CD14-positive monocyte (primary cell): Measurements from ENCODE around the gene PLA2G6. TPM values are rescaled to one million over a fixed set of nuclear protein-coding genes. Genes with fewer than 3 reads are reported as not detected.

ENCODE experiments used
- DNase-seq, 3 donors: peaks; one replicate each; pipeline ENCODE4 v3.0.0-alpha.2; 2011 to 2022
- H2AFZ ChIP-seq: 2 replicates; pipeline ENCODE4 v1.6.0; 2012; ENCODE audit warnings: mild to moderate bottlenecking, low read depth, low read length, inconsistent platforms; ENCODE audit not compliant: insufficient read depth, poor library complexity, severe bottlenecking
- H3K27ac ChIP-seq, 2 donors: 1 replicate in 1 of 2; 2 replicates in 1 of 2; pipeline ENCODE4 v1.5.1; 2012 to 2013; ENCODE audit warnings: low read length in 2 of 2, control low read depth in 1 of 2, inconsistent platforms in 1 of 2, low read depth in 1 of 2, mild to moderate bottlenecking in 1 of 2
- H3K27me3 ChIP-seq, 2 donors: one replicate each; pipeline versions ENCODE4 v1.6.0 to v1.6.1; 2011 to 2013; ENCODE audit warnings: low read length in 2 of 2; ENCODE audit not compliant: control insufficient read depth in 2 of 2, insufficient read depth in 2 of 2
- H3K36me3 ChIP-seq, 2 donors: replicated peaks in 1 of 2; 1 replicate in 1 of 2; 2 replicates in 1 of 2; pipeline versions ENCODE4 v1.5.1 to v1.6.1; 2012 to 2013; ENCODE audit warnings: low read length in 2 of 2, control low read depth in 1 of 2, inconsistent platforms in 1 of 2, mild to moderate bottlenecking in 1 of 2; ENCODE audit not compliant: insufficient read depth in 2 of 2, control insufficient read depth in 1 of 2
- H3K4me1 ChIP-seq, 2 donors: 1 replicate in 1 of 2; 2 replicates in 1 of 2; pipeline versions ENCODE4 v1.5.1 to v1.6.1; 2012 to 2013; ENCODE audit warnings: low read length in 2 of 2, control low read depth in 1 of 2, inconsistent platforms in 1 of 2, mild to moderate bottlenecking in 1 of 2, moderate library complexity in 1 of 2; ENCODE audit not compliant: insufficient read depth in 2 of 2, control insufficient read depth in 1 of 2
- H3K4me2 ChIP-seq: replicated peaks from 2 replicates; pipeline ENCODE3; 2012; ENCODE audit warnings: low read length, moderate library complexity, mild to moderate bottlenecking; ENCODE audit not compliant: poor library complexity, severe bottlenecking; ENCODE audit errors: extremely low read depth
- H3K4me3 ChIP-seq, 3 experiments: fragments of 200-600 bp in 1 of 3; sonication (generic) in 1 of 3; replicated peaks in 1 of 3; 1 replicate in 2 of 3; 2 replicates in 1 of 3; pipeline ENCODE4 v1.5.1; 2011 to 2013; ENCODE audit warnings: low read length in 3 of 3, mild to moderate bottlenecking in 3 of 3, control low read depth in 2 of 3, low read depth in 2 of 3, inconsistent platforms in 1 of 3, moderate library complexity in 1 of 3
- H3K79me2 ChIP-seq: 2 replicates; pipeline ENCODE4 v1.6.0; 2012; ENCODE audit warnings: mild to moderate bottlenecking, control low read depth, inconsistent platforms, low read length, moderate library complexity; ENCODE audit not compliant: insufficient read depth
- H3K9ac ChIP-seq: 2 replicates; pipeline ENCODE4 v1.6.0; 2017; ENCODE audit warnings: low read length, mild to moderate bottlenecking; ENCODE audit not compliant: insufficient read depth, poor library complexity, severe bottlenecking
- H3K9me3 ChIP-seq, 2 donors: replicated peaks in 1 of 2; 1 replicate in 1 of 2; 2 replicates in 1 of 2; pipeline versions ENCODE4 v1.5.1 to v1.6.1; 2012 to 2013; ENCODE audit warnings: low read length in 2 of 2, control low read depth in 1 of 2; ENCODE audit not compliant: control insufficient read depth in 1 of 2, insufficient read depth in 1 of 2
- H4K20me1 ChIP-seq: 2 replicates; pipeline ENCODE4 v1.6.0; 2012; ENCODE audit warnings: mild to moderate bottlenecking, low read length, control low read depth, moderate library complexity; ENCODE audit not compliant: insufficient read depth
- H3K27ac Mint-ChIP-seq, 7 donors: one replicate each; pipeline ENCODE4 v1.8.0; 2020; ENCODE audit warnings: mild to moderate bottlenecking in 7 of 7, mixed read lengths in 7 of 7, moderate library complexity in 6 of 7, inconsistent platforms in 2 of 7
- H3K27me3 Mint-ChIP-seq, 3 donors: one replicate each; pipeline ENCODE4 v1.8.0; 2021 to 2022; ENCODE audit warnings: low read depth in 3 of 3, mild to moderate bottlenecking in 3 of 3, mixed read lengths in 3 of 3, moderate library complexity in 3 of 3, inconsistent platforms in 1 of 3
- H3K36me3 Mint-ChIP-seq, 2 donors: one replicate each; pipeline ENCODE4 v1.8.0; 2020; ENCODE audit warnings: mixed read lengths in 2 of 2, inconsistent platforms in 1 of 2, mild to moderate bottlenecking in 1 of 2
- H3K4me1 Mint-ChIP-seq: one replicate; pipeline ENCODE4 v1.8.0; 2020; ENCODE audit warnings: mild to moderate bottlenecking, mixed read lengths
- H3K4me3 Mint-ChIP-seq, 2 donors: one replicate each; pipeline ENCODE4 v1.8.0; 2020; ENCODE audit warnings: mild to moderate bottlenecking in 2 of 2, mixed read lengths in 2 of 2, moderate library complexity in 1 of 2
- H3K9me3 Mint-ChIP-seq, 7 donors: one replicate each; pipeline ENCODE4 v1.8.0; 2020 to 2022; ENCODE audit warnings: mixed read lengths in 7 of 7, mild to moderate bottlenecking in 6 of 7, moderate library complexity in 6 of 7, inconsistent platforms in 2 of 7
- WGBS: methylation state at CpG from one replicate; pipeline ENCODE4 v1.1.5; 2013; ENCODE audit warnings: missing lambda C conversion rate; ENCODE audit not compliant: insufficient coverage; 5-methylcytosine and 5-hydroxymethylcytosine counted together
- intact Hi-C, 2 donors: fragments of 100-400 bp; cut with micrococcal nuclease; formaldehyde crosslinking; loops; one replicate each; pipeline versions ENCODE4 v1.15.0 to v1.15.1; 2023
- polyA plus RNA-seq, 3 donors: library from polyadenylated mRNA; depleted of rRNA in 1 of 3; unstranded in 2 of 3; stranded (reverse) in 1 of 3; fragments of 300-500 nt in 2 of 3; fragments of >200 nt in 1 of 3; fragmentation: Illumina TruSeq in 2 of 3; gene quantifications; 1 replicate in 2 of 3; 2 replicates in 1 of 3; pipeline ENCODE4 v1.2.3, GENCODE V29; 2012 to 2021
- TF ChIP-seq, protein P1 (sequence below): fragments of 200-600 bp; IDR thresholded peaks from one replicate; pipeline ENCODE4 v1.8.0; 2022; ENCODE audit warnings: antibody characterized with exemption, mild to moderate bottlenecking

Gene PLA2G6
- polyA plus RNA-seq, 3 donors: 0.43 to 8.3 (median 0.62) TPM

DNA sequence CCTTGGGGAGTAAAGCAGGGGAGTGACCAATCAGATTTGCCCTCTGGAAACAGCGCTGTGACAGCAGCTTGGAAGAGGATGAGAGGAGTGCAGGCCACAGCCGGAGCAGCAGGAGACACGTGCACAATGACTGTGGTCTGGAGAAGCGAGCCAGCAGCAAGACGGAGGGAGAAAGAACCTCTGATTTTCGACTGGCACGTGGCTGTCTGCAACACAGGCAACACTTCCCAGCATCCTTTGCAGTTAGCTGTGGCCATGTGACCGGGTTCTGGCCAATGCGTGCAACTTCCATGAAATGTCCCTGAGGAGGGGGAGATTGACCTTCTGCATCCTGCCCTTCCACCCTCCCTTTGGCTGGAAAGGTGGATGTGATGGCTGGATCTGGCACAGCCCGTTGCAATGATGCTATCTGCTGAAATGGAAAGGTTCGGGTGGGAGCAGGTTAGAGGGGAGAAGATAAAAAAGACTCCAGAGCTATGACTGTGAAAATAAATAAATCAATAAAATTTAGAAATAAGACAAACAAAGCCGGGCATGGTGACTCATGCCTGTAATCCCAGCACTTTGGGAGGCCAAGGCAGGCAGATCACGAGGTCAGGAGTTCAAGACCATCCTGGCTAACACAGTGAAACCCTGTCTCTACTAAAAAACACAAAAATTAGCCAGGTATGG lies 15.6 kb downstream of the PLA2G6 start:
- Mint-ChIP-seq H3K4me3 (no peak overlapping the region), H3K4me1 (peaks cover 14% of the 10 kb centered on the region), H3K36me3 (peaks cover 15% of the 10 kb centered on the region in 2 donors), H3K27ac (peak overlapping the region in 1 of 7 donors; percentile 52), H3K9me3 (peaks cover 0 to 2% (median 0%) of the 10 kb centered on the region in 7 donors), H3K27me3 (peaks cover 0 to 6% (median 3%) of the 10 kb centered on the region in 3 donors)
- no peak overlapping the region for H3K4me2 ChIP-seq
- 90% methylated on average over 5 of the region's 13 CpGs for WGBS
- no peak overlapping the region for H3K4me3 ChIP-seq
- TF ChIP-seq, protein P1, sequence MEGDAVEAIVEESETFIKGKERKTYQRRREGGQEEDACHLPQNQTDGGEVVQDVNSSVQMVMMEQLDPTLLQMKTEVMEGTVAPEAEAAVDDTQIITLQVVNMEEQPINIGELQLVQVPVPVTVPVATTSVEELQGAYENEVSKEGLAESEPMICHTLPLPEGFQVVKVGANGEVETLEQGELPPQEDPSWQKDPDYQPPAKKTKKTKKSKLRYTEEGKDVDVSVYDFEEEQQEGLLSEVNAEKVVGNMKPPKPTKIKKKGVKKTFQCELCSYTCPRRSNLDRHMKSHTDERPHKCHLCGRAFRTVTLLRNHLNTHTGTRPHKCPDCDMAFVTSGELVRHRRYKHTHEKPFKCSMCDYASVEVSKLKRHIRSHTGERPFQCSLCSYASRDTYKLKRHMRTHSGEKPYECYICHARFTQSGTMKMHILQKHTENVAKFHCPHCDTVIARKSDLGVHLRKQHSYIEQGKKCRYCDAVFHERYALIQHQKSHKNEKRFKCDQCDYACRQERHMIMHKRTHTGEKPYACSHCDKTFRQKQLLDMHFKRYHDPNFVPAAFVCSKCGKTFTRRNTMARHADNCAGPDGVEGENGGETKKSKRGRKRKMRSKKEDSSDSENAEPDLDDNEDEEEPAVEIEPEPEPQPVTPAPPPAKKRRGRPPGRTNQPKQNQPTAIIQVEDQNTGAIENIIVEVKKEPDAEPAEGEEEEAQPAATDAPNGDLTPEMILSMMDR: no peak
- intact Hi-C loops: no loop called here
- H3K36me3 ChIP-seq: no peaks in the 10 kb centered on the region
- no peak overlapping the region for H3K9ac ChIP-seq
- H2AFZ ChIP-seq: no peak overlapping the region
- H3K79me2 ChIP-seq: no peaks in the 10 kb centered on the region
- no peaks in the 10 kb centered on the region for H3K9me3 ChIP-seq
- H3K27ac ChIP-seq: no peak overlapping the region
- no peaks in the 10 kb centered on the region for H3K27me3 ChIP-seq
- no peak for DNase-seq
- H3K4me1 ChIP-seq: peaks cover 0 to 7% of the 10 kb centered on the region in 2 donors
- H4K20me1 ChIP-seq: no peaks in the 10 kb centered on the region

DNA sequence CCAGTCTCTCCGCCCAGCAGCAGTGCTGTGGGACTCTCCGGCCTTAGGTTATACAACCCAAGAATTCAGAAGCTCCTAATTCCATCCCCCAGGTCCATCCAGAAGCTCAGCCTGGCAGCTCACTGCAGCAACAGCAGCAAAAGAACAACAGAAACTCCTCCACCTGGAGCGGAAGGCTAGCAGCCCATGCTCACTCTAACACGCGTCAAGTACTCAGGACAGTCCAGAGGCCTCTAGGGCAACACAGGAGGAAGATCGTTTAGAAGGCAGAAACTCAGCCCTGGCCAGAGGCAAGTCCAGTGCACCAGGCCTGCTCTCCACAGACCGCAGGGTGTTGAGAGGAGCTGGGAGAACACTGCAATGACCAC lies 17.1 kb downstream of the PLA2G6 start:
- 100% methylated on average over 7 of the region's 7 CpGs for WGBS
- Histone ChIP-seq H3K9me3 (no peaks in the 10 kb centered on the region), H2AFZ (no peak overlapping the region), H3K27me3 (no peaks in the 10 kb centered on the region), H3K27ac (no peak overlapping the region), H3K4me3 (no peak overlapping the region), H3K36me3 (no peaks in the 10 kb centered on the region), H4K20me1 (no peaks in the 10 kb centered on the region), H3K4me2 (no peak overlapping the region), H3K4me1 (peaks cover 0 to 7% of the 10 kb centered on the region in 2 donors), H3K9ac (no peak overlapping the region), H3K79me2 (no peaks in the 10 kb centered on the region)
- Mint-ChIP-seq H3K4me3 (no peak overlapping the region), H3K4me1 (peaks cover 14% of the 10 kb centered on the region), H3K36me3 (peaks cover 15% of the 10 kb centered on the region in 2 donors), H3K27me3 (peaks cover 0 to 6% (median 2%) of the 10 kb centered on the region in 3 donors), H3K9me3 (peaks cover 0 to 2% (median 0%) of the 10 kb centered on the region in 7 donors), H3K27ac (peak overlapping the region in 3 of 7 donors; percentile 20 to 58 (median 34))
- no peak for DNase-seq
- intact Hi-C loops: no loop called here
- TF ChIP-seq, protein P1: no peak
